Epithelial cell of prostate (primary cell): Measurements from ENCODE around the gene CDH20.

Source experiments
- DNase-seq: peaks from one replicate; pipeline ENCODE4 v3.0.0-alpha.2; 2011; ENCODE audit warnings: low read depth, low spot score
- H3K27ac ChIP-seq: fragments of 450-650 bp; 2 replicates; pipeline ENCODE4 v1.5.1; 2017; ENCODE audit warnings: mild to moderate bottlenecking

Gene CDH20

GRCh38 chr18:61556862-61557261 lies 223.6 kb downstream of the CDH20 start:
- no peak overlapping the region for H3K27ac ChIP-seq
- no peak for DNase-seq

DNA sequence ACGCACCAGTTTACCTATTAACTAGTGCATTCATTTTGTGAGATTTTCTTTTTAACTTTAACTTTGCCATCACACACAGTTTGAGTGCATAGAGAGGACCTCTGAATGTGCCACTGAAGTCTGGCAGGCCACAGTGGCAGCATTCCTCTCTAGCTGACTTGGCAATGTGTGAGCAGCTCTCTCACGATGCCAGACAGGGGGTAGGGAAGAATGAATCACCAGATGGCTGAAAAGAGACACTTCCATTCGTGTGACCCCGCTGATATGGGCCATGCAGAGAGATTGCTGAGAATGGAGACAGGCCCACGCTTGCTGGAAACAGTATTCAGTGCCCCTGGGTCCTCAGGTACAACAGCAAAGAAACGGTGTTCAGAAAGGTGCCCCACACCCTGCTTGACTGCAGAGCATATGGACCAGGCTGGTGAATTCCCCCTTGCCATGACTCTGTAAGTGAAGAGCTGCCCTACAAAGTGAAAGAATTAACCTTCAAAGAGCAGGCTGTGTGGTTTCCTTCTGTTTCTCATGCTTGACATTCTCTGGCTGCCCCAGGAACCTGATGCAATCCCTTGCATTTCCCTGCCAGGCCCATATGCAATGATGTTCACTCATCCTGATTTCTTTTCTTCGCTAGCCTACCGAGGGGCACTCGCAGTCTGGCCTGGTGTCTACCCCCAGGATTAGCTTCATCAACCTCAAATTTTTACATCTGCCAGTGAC lies 236.1 kb downstream of the CDH20 start:
- H3K27ac ChIP-seq, result peak overlapping the region; percentile 65
- peak; percentile 40 for DNase-seq

DNA sequence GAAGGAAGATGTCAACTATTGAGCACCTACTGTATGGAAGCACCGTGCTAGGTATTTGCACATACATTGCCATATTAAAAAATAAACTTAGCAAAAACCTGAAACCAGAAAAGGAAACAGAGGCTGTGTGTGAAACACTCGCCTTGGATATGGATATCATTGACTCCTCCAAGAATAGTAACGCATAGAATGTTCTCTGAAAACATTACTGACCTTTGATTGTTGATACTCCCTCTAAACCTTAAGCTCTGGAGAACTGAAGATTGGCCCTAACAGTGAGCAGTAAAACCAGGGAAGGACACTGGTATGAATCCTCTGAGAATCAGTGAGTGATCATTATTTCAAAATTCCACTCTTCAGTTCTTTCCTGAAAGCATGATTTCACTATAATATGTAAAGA lies 236.8 kb downstream of the CDH20 start:
- no peak for DNase-seq
- H3K27ac ChIP-seq, result peak overlapping the region; percentile 65

GRCh38 chr18:61572084-61572655 lies 238.9 kb downstream of the CDH20 start:
- no peak overlapping the region for H3K27ac ChIP-seq
- no peak for DNase-seq

- no peak overlapping the region for H3K27ac ChIP-seq
- no peak for DNase-seq
Measured at GRCh38 chr18:61572871-61573270, 239.6 kb downstream of the CDH20 start.

DNA sequence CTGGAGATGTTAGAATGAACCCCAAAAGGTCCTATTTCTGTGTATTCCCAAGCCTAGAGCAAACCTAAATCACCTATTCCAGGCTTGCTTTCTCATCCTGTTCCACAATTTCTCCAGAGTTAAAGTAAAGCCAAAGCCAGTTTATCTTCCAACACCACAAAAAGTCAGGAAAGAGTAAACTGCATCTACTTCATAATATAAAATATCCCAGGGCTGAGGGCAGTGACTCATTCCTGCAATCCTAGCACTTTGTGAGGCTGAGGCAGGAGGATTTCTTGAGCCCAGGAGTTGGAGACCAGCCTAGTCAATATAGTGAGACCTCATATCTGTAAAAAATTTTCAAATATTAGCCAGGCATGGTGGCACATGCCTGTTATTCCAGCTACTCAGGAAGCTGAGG lies 241.4 kb downstream of the CDH20 start:
- DNase-seq, result no peak
- no peak overlapping the region for H3K27ac ChIP-seq

- DNase-seq, result no peak
- no peak overlapping the region for H3K27ac ChIP-seq
Measured at GRCh38 chr18:61575419-61575818, 242.2 kb downstream of the CDH20 start.

GRCh38 chr18:61578846-61579245 lies 245.6 kb downstream of the CDH20 start:
- H3K27ac ChIP-seq, result no peak overlapping the region
- no peak for DNase-seq

DNA sequence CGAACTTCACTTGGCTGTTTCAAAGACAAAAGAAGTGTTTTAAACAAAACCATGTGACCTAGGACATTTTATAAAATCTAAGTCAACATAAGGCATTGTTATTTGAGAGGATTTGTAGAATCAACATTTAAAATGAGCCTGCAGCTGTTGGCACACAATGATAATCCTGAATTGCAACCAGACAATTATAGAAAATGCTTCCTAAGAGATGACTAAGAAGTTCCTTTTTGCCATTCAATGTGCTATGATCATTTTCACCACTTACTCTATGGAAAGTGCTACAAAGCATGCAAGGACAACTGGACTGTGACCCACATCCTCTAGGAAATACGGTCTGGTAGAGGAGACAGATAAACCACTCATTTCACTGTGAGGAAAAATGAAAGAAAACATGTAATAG lies 246.4 kb downstream of the CDH20 start:
- no peak for DNase-seq
- no peak overlapping the region for H3K27ac ChIP-seq

GRCh38 chr18:61580046-61580445 lies 246.8 kb downstream of the CDH20 start:
- no peak for DNase-seq
- no peak overlapping the region for H3K27ac ChIP-seq

DNA sequence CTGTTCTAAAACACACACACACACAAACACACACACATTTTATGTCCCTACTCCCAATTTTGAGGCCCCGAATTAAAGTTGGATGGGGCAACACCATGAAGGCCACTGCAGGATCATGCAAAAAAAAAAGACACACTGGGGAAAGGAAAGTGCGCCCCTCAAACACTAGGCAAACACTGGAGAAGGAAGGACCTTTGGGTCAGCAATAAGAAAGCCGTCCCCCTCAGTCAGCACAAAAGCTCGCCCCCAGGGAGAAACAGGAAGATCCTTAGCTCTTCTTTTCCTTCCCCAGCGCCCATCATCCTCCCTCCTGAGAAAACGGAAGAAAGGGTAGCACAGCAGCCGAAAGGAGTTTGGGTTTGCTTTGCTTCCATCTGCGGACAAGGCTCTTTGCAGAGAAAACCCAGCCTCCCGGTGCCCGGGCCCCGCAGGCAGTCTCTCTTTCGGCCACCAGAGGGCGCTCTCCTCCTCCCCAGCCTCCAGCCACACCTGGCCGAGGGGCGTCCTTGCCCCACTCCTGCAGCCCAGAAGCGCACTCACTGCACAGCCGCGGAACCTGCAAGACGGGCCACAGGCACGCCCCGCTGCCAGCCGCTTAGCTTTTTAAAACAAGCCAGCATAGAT lies 248.5 kb downstream of the CDH20 start:
- no peak for DNase-seq
- H3K27ac ChIP-seq, result no peak overlapping the region

- no peak for DNase-seq
- no peak overlapping the region for H3K27ac ChIP-seq
Measured at GRCh38 chr18:61582202-61582710, 249.0 kb downstream of the CDH20 start.

DNA sequence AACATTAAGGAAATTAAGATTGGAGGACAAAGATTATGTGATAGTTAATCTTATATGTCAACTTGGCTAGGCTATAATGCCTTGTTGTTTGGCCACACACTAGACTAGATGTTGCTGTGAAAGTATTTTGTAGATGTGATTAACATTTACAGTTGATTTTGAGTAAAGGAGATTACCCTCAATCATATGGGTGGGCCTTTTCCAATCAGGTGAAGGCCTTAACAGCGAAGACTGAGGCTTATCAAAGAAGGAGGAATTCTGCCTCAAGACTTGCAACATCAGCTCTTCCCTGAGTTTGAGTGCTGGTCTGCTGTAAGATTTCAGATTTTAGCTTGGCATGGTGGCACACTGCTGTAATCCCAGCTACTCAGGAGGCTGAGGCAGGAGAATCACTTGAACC lies 250.3 kb downstream of the CDH20 start:
- DNase-seq, result no peak
- H3K27ac ChIP-seq, result no peak overlapping the region

- H3K27ac ChIP-seq, result no peak overlapping the region
- DNase-seq, result no peak
Measured at GRCh38 chr18:61587865-61588264, 254.6 kb downstream of the CDH20 start.

DNA sequence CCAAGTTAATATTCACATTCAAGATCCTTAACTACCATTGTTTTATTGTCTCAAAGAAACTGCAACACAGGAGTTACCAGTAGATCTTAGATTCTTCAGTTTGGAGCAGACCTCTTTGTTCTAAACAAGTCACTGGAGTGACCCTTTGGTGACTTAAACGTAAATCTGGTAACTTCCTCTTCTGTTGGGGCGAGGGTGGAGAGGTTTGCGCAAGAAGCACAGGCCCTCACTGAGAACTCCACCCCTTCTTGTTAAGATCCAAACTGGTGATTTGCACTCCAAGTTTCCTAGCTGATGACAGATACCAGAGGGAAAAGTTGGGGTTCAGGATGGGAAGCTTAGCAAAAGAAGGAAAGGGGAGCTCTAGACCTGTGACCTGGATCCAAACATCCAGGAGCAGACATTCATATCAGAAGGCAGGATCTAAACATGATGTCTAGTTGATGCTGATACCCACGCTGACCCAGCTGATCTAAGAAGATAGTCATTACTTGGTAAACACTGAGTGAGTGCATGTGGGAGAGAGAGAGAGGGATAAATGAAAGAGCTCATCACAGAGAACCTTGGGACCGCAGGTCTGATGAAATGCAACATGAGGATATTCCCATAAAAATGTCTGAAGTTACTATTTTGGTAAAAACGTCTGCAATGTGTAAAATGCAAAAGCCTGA lies 256.0 kb downstream of the CDH20 start:
- no peak for DNase-seq

GRCh38 chr18:61589724-61590065 lies 256.5 kb downstream of the CDH20 start:
- no peak overlapping the region for H3K27ac ChIP-seq
- no peak for DNase-seq

More for the DNA sequence above, 256.0 kb downstream of the CDH20 start:
- no peak overlapping the region for H3K27ac ChIP-seq

- no peak overlapping the region for H3K27ac ChIP-seq
- DNase-seq, result no peak
Measured at GRCh38 chr18:61591253-61591652, 258.0 kb downstream of the CDH20 start.

- no peak overlapping the region for H3K27ac ChIP-seq
Measured at GRCh38 chr18:61595615-61596251, 262.5 kb downstream of the CDH20 start.

GRCh38 chr18:61596296-61596695 lies 263.1 kb downstream of the CDH20 start:
- no peak overlapping the region for H3K27ac ChIP-seq
- DNase-seq, result no peak

More at GRCh38 chr18:61595615-61596251, 262.5 kb downstream of the CDH20 start:
- no peak for DNase-seq

GRCh38 chr18:61597316-61597715 lies 264.1 kb downstream of the CDH20 start:
- no peak overlapping the region for H3K27ac ChIP-seq
- DNase-seq, result no peak

GRCh38 chr18:61600422-61600821 lies 267.2 kb downstream of the CDH20 start:
- no peak overlapping the region for H3K27ac ChIP-seq
- DNase-seq, result no peak
